Measurements from ENCODE around the gene MAP7.

Gene MAP7

GRCh38 chr6:136563386-136564152 lies 13.3 kb upstream of the MAP7 start:
- no peak for DNase-seq

GRCh38 chr6:136562211-136562610 lies 12.0 kb upstream of the MAP7 start:
- DNase-seq = no peak

- DNase-seq = no peak
These were observed 3.1 kb upstream of the MAP7 start for GRCh38 chr6:136553166-136553787.

- DNase-seq = no peak
These were observed 1.8 kb upstream of the MAP7 start for GRCh38 chr6:136552054-136552453.

GRCh38 chr6:136551103-136551502 lies 881 bp upstream of the MAP7 start:
- DNase-seq = no peak

GRCh38 chr6:136550045-136550329 lies 235 bp downstream of the MAP7 start:
- no peak for DNase-seq

GRCh38 chr6:136549300-136550044 lies 750 bp downstream of the MAP7 start:
- DNase-seq = peak in 1 of 2 experiments; percentile 3

GRCh38 chr6:136548582-136549299 lies 1.5 kb downstream of the MAP7 start:
- no peak for DNase-seq

GRCh38 chr6:136547871-136548270 lies 2.4 kb downstream of the MAP7 start:
- DNase-seq = no peak

- no peak for DNase-seq
These were observed 2.9 kb downstream of the MAP7 start for GRCh38 chr6:136547336-136547735.

- no peak for DNase-seq
These were observed 3.9 kb downstream of the MAP7 start for GRCh38 chr6:136546331-136546730.

GRCh38 chr6:136544326-136544725 lies 5.9 kb downstream of the MAP7 start:
- DNase-seq = no peak

GRCh38 chr6:136541395-136541794 lies 8.8 kb downstream of the MAP7 start:
- no peak for DNase-seq

- DNase-seq = no peak
These were observed 10.1 kb downstream of the MAP7 start for GRCh38 chr6:136539967-136540652.

GRCh38 chr6:136538836-136539235 lies 11.4 kb downstream of the MAP7 start:
- no peak for DNase-seq

- no peak for DNase-seq
These were observed 14.2 kb downstream of the MAP7 start for GRCh38 chr6:136535880-136536650.

- no peak for DNase-seq
These were observed 15.0 kb downstream of the MAP7 start for GRCh38 chr6:136535017-136535765.

- DNase-seq = no peak
These were observed 16.0 kb downstream of the MAP7 start for GRCh38 chr6:136534268-136534667.

- no peak for DNase-seq
These were observed 16.7 kb downstream of the MAP7 start for GRCh38 chr6:136533487-136533886.

- no peak for DNase-seq
These were observed 18.2 kb downstream of the MAP7 start for GRCh38 chr6:136532030-136532429.

GRCh38 chr6:136529710-136530109 lies 20.5 kb downstream of the MAP7 start:
- no peak for DNase-seq
